ENCODE measurements around the gene C1QL1. TPM values are rescaled to one million over a fixed set of nuclear protein-coding genes. Genes with fewer than 3 reads are reported as not detected.

C1QL1 gene
- polyA plus RNA-seq, 1 donor from 2014 or later = 0.19 TPM

- Histone ChIP-seq H3K9me2 (ENCODE audit: insufficient read depth, low read length) (no peaks in the 10 kb centered on the region), H3K27me3 (ENCODE audit: insufficient read depth, low read depth, low read length) (peaks cover 22% of the 10 kb centered on the region), H3K4me2 (ENCODE audit: low read length) (no peak overlapping the region), H3K4me3 (ENCODE audit: low read length) (no peak overlapping the region), H3K27ac (ENCODE audit: low read length) (no peak overlapping the region), H3K9ac (ENCODE audit: low read length) (no peak overlapping the region), H3K79me2 (replicated peaks; ENCODE audit: insufficient read depth, low read length) (no peaks in the 10 kb centered on the region), H3K36me3 (ENCODE audit: insufficient read depth, low read length) (no peaks in the 10 kb centered on the region), H3F3A (ENCODE audit: insufficient read depth, low read length, poor library complexity, severe bottlenecking) (no peaks in the 10 kb centered on the region), H2AFZ (ENCODE audit: low read depth, low read length) (no peak overlapping the region), H4K20me1 (ENCODE audit: insufficient read depth) (no peaks in the 10 kb centered on the region), H3K9me3 (ENCODE audit: low read length) (no peaks in the 10 kb centered on the region)
- no peak for TF ChIP-seq CTCF (IDR thresholded peaks at IDR 0.05; ENCODE audit: poor library complexity, severe bottlenecking)
- TF ChIP-seq MXI1 (conservative IDR thresholded peaks at IDR 0.05; ENCODE audit: poor library complexity, severe bottlenecking) = no peak
- TF ChIP-seq RAD21 (conservative IDR thresholded peaks at IDR 0.05) = no peak
- no peak for TF ChIP-seq SMC3 (conservative IDR thresholded peaks at IDR 0.05; ENCODE audit: poor library complexity)
- no peak for TF ChIP-seq TAF1 (IDR thresholded peaks at IDR 0.05; ENCODE audit: low read depth)
- no peak for TF ChIP-seq EP300 (conservative IDR thresholded peaks at IDR 0.05; ENCODE audit: poor library complexity, severe bottlenecking)
- TF ChIP-seq REST (IDR thresholded peaks at IDR 0.05; ENCODE audit: borderline replicate concordance) = no peak
- TF ChIP-seq EZH2 (IDR thresholded peaks at IDR 0.05; ENCODE audit: borderline replicate concordance, insufficient read depth, low read length, poor library complexity, severe bottlenecking) = no peak
- no peak for TF ChIP-seq POLR2AphosphoS5 (IDR thresholded peaks at IDR 0.05)
These were observed 6.2 kb downstream of the C1QL1 start for GRCh38 chr17:44961921-44962350.

GRCh38 chr17:44960691-44961090 is 7.4 kb downstream of the C1QL1 start:
- no peak overlapping the region for H3K27ac ChIP-seq (ENCODE audit: low read length)
- no peaks in the 10 kb centered on the region for H3F3A ChIP-seq (ENCODE audit: insufficient read depth, low read length, poor library complexity, severe bottlenecking)
- no peak for TF ChIP-seq MXI1 (conservative IDR thresholded peaks at IDR 0.05; ENCODE audit: poor library complexity, severe bottlenecking)
- no peak for TF ChIP-seq POLR2AphosphoS5 (IDR thresholded peaks at IDR 0.05)
- TF ChIP-seq RAD21 (conservative IDR thresholded peaks at IDR 0.05) = no peak
- TF ChIP-seq REST (IDR thresholded peaks at IDR 0.05; ENCODE audit: borderline replicate concordance) = no peak
- no peak for TF ChIP-seq EZH2 (IDR thresholded peaks at IDR 0.05; ENCODE audit: borderline replicate concordance, insufficient read depth, low read length, poor library complexity, severe bottlenecking)
- no peak for TF ChIP-seq CTCF (IDR thresholded peaks at IDR 0.05; ENCODE audit: poor library complexity, severe bottlenecking)
- TF ChIP-seq TAF1 (IDR thresholded peaks at IDR 0.05; ENCODE audit: low read depth) = no peak
- no peak for TF ChIP-seq EP300 (conservative IDR thresholded peaks at IDR 0.05; ENCODE audit: poor library complexity, severe bottlenecking)
- no peak for TF ChIP-seq SMC3 (conservative IDR thresholded peaks at IDR 0.05; ENCODE audit: poor library complexity)
- H3K27me3 ChIP-seq (ENCODE audit: insufficient read depth, low read depth, low read length) = peaks cover 11% of the 10 kb centered on the region
- H4K20me1 ChIP-seq (ENCODE audit: insufficient read depth) = no peaks in the 10 kb centered on the region
- H3K4me2 ChIP-seq (ENCODE audit: low read length) = no peak overlapping the region
- no peaks in the 10 kb centered on the region for H3K9me2 ChIP-seq (ENCODE audit: insufficient read depth, low read length)
- no peaks in the 10 kb centered on the region for H3K9me3 ChIP-seq (ENCODE audit: low read length)
- H3K4me3 ChIP-seq (ENCODE audit: low read length) = no peak overlapping the region
- no peaks in the 10 kb centered on the region for H3K79me2 ChIP-seq (replicated peaks; ENCODE audit: insufficient read depth, low read length)
- H3K36me3 ChIP-seq (ENCODE audit: insufficient read depth, low read length) = no peaks in the 10 kb centered on the region
- no peak overlapping the region for H2AFZ ChIP-seq (ENCODE audit: low read depth, low read length)
- H3K9ac ChIP-seq (ENCODE audit: low read length) = no peak overlapping the region

Data from neural cell (in vitro differentiated cells).